GM23248 (cell line): Measurements from ENCODE around the gene RABL6. TPM values are rescaled to one million over a fixed set of nuclear protein-coding genes. Genes with fewer than 3 reads are reported as not detected.

Source experiments
- DNase-seq: peaks from one replicate; pipeline ENCODE4 v3.0.0-alpha.2; 2015
- H2AFZ ChIP-seq: fragments of 200-600 bp; sonication (generic); 2 replicates; pipeline ENCODE4 v1.6.1; 2016; ENCODE audit warnings: antibody characterized with exemption
- H3F3A ChIP-seq: fragments of 200-600 bp; sonication (generic); 2 replicates; pipeline ENCODE4 v1.6.1; 2016; ENCODE audit warnings: mild to moderate bottlenecking, antibody characterized with exemption, mixed run types; ENCODE audit not compliant: insufficient read depth
- H3K27ac ChIP-seq: fragments of 200-600 bp; sonication (generic); 2 replicates; pipeline ENCODE4 v1.5.1; 2016; ENCODE audit warnings: mild to moderate bottlenecking
- H3K27me3 ChIP-seq: fragments of 200-600 bp; sonication (generic); replicated peaks from 2 replicates; pipeline ENCODE4 v1.6.1; 2016; ENCODE audit warnings: mild to moderate bottlenecking; ENCODE audit not compliant: insufficient read depth
- H3K36me3 ChIP-seq: fragments of 200-600 bp; sonication (generic); 2 replicates; pipeline ENCODE4 v1.6.1; 2016; ENCODE audit warnings: low read depth, mild to moderate bottlenecking
- H3K4me1 ChIP-seq: fragments of 200-600 bp; sonication (generic); 2 replicates; pipeline ENCODE4 v1.6.1; 2016; ENCODE audit warnings: mild to moderate bottlenecking; ENCODE audit not compliant: insufficient read depth
- H3K4me2 ChIP-seq: fragments of 200-600 bp; sonication (generic); one replicate; pipeline ENCODE4 v1.6.1; 2016; ENCODE audit warnings: mild to moderate bottlenecking; ENCODE audit not compliant: unreplicated experiment
- H3K4me3 ChIP-seq: fragments of 200-600 bp; sonication (generic); 2 replicates; pipeline ENCODE4 v1.5.1; 2016; ENCODE audit warnings: mild to moderate bottlenecking
- H3K79me2 ChIP-seq: fragments of 200-600 bp; sonication (generic); 2 replicates; pipeline ENCODE4 v1.6.1; 2016; ENCODE audit warnings: mild to moderate bottlenecking; ENCODE audit not compliant: insufficient read depth
- H3K9ac ChIP-seq: fragments of 200-600 bp; sonication (generic); 2 replicates; pipeline ENCODE4 v1.6.1; 2016; ENCODE audit warnings: mild to moderate bottlenecking
- H3K9me2 ChIP-seq: fragments of 200-600 bp; sonication (generic); 2 replicates; pipeline ENCODE4 v1.6.1; 2016; ENCODE audit warnings: mixed run types, mild to moderate bottlenecking, moderate library complexity; ENCODE audit not compliant: insufficient read depth
- H3K9me3 ChIP-seq: fragments of 200-600 bp; sonication (generic); one replicate; pipeline ENCODE4 v1.6.1; 2017; ENCODE audit warnings: low read depth
- H4K20me1 ChIP-seq: fragments of 200-600 bp; sonication (generic); 2 replicates; pipeline ENCODE4 v1.6.0; 2016; ENCODE audit not compliant: insufficient read depth
- EZH2 ChIP-seq: fragments of 200-600 bp; sonication (generic); IDR thresholded peaks from 2 replicates; pipeline ENCODE4 v1.6.1; 2018; ENCODE audit warnings: antibody characterized with exemption, mild to moderate bottlenecking; ENCODE audit not compliant: insufficient read depth, poor library complexity, severe bottlenecking
- EZH2phosphoT487 ChIP-seq: fragments of 200-600 bp; sonication (generic); IDR thresholded peaks from 2 replicates; pipeline ENCODE4 v1.6.1; 2018; ENCODE audit warnings: antibody characterized with exemption, moderate library complexity, mild to moderate bottlenecking, low read depth; ENCODE audit not compliant: insufficient read depth
- WGBS, 2 experiments: methylation state at CpG; one replicate each; pipeline ENCODE4 v1.1.6; 2015 to 2017; ENCODE audit warnings: low lambda C conversion rate in 2 of 2, low coverage in 1 of 2; ENCODE audit errors: missing lambda C conversion rate in 2 of 2; 5-methylcytosine and 5-hydroxymethylcytosine counted together
- in situ Hi-C: fragments of 300-500 bp; cut with MboI; formaldehyde crosslinking; loops from 2 replicates; pipeline ENCODE4 v1.15.0; 2020
- polyA plus RNA-seq: library from polyadenylated mRNA; unstranded; fragments of >200 nt; fragmentation: Nextera tagmentation; extraction: Ambion mirVana; gene quantifications from 2 replicates; pipeline ENCODE4 v1.2.1, GENCODE V29; 2016
- total RNA-seq: library from RNA; depleted of rRNA; stranded (reverse); fragments of >200 nt; shearing (Covaris generic); gene quantifications from 2 replicates; pipeline ENCODE4 v1.2.3, GENCODE V29; 2014

RABL6 gene
- total and polyA plus RNA-seq, 2 experiments from 2014 or later = 22.0 to 81.1 TPM

DNA sequence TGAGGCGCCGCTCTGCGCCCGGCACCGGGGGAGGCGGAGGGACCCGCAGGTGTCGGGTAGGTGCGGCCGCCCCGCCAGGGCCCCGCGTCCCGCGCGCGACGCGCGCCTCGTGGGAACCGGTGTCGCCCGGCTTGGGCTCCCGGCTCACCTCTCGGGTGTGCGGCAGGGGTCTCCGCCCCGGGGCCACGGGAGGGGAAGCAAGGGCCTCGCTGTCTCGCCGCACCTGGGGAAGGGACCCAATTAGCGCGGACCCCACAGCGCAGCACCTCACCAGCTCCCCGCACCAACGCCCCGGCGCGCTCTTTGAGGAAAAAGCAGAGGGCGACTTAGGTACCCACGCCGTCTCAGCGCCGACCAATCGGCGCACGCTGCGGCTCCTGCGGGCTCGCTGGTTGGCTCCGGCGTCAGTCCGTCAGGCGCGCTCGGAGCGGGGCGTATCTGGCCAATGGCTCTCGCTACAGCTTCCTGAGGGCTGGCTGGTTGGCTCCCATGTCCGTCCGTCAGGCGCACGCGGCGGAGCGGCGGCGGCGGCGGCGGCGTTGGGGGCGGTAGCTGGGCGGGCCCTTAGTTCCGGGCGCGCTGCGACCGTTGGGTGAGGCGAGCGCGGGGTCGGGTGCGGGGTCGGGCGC lies 78.3 kb downstream of the RABL6 start, which contains the start of gene TRAF2:
TRAF2 (plus strand) TSS at position 567 of the 629 bp plus-strand sequence. CDS start 12,225 bp downstream, outside the sequence.
- peak within 1 kb of the TSS; percentile 85 for H3K9ac ChIP-seq
- peaks cover 10% of the 10 kb centered on the region for H3K4me1 ChIP-seq
- in situ Hi-C loops = no loop called here
- peak within 1 kb of the TSS; percentile 42 for H3K27ac ChIP-seq
- H3F3A ChIP-seq = 0 out of 2 replicates have a peak, but pooled peaks cover 9% of the 10 kb centered on the region
- H3K9me2 ChIP-seq = no peaks in the 10 kb centered on the region
- 2% methylated on average over 54 to 62 of the region's 88 CpGs for WGBS, 2 experiments
- H3K36me3 ChIP-seq = no peaks in the 10 kb centered on the region
- TF ChIP-seq EZH2phosphoT487 = no peak
- peak within 1 kb of the TSS; percentile 94 for H3K4me2 ChIP-seq
- H2AFZ ChIP-seq = peak within 1 kb of the TSS; percentile 93
- H3K9me3 ChIP-seq = no peaks in the 10 kb centered on the region
- H3K4me3 ChIP-seq = peak within 1 kb of the TSS; percentile 89
- H3K27me3 ChIP-seq = no peaks in the 10 kb centered on the region
- DNase-seq = peak; percentile 99
- H4K20me1 ChIP-seq = no peaks in the 10 kb centered on the region
- H3K79me2 ChIP-seq = peaks cover 44% of the 10 kb centered on the region

DNA sequence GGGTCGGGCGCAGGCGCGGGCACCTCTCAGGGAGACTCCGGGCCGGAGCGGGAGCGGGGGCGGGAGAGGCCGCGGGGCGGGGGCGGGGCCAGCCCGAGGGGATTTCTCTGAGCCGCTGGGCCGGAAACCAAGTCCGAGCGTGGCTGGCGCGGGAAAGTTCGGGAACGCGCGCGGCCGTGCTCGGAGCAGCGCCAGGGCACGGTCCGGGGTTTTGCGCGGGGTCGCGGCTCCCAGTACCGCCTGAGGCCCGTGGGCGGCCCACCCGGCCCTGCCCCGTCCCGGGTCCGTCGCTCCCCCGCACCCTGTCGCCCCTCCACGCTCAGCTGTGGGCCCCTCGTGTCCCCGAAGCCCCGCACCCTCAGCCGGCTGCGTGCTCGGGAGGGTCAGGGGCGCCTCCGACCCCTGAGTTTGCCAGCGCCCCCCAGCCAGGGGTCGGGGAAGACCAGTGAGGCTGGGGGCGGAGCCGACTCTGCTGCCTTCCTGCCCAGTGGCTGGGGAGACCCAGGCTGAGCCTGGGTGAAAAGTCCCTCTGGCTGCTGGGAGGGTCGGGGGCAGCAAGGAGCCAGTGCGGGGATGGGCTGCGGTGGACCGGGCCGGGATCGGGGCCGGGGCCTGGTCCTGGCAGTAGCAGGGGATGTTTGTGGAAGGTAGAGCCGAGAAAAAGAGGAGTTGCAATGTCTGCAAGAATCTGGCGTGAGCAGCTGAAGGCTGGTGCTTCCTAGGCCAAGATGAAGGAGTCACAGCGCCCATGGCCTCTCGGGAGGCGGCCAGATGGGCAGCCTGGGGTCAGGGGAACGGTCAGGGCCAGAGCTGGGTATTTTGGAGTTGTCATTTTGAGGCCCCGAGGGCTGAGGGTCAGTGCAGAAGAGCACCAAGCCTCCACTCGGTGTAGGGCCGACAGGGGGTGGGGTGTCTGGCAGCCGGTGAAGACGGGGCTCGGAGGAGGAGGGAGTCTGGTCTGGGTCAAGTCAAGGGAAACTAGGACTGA lies 79.2 kb downstream of the RABL6 start:
- DNase-seq = peak; percentile 66
- in situ Hi-C loops = no loop called here
- 2 to 3% methylated on average over 37 to 60 of the region's 76 CpGs for WGBS, 2 experiments

DNA sequence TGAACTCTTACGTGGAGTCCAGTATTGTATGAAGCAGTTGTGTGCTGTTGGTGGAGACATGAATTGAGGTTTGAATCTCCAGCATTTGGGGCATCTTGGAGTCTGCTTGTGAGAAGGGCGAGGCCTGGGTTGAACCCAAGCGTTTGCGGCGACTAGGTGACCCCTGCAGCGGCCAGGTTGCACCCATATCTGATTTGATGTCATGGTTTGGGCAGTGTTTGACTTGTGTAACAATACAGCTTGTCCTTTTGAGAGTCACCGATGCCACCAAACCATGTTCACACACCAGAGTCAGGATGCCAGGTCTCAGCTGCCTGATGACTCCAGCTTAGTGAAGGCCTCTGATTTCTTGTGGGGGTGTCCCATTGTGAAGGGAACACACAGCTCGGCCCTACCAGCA lies 80.7 kb downstream of the RABL6 start:
- H4K20me1 ChIP-seq = no peaks in the 10 kb centered on the region
- H3F3A ChIP-seq = 0 out of 2 replicates have a peak, but pooled peaks cover 2% of the 10 kb centered on the region
- H3K4me1 ChIP-seq = no peaks in the 10 kb centered on the region
- no peak overlapping the region for H3K9ac ChIP-seq
- TF ChIP-seq EZH2 = no peak
- no peak for TF ChIP-seq EZH2phosphoT487
- H3K4me3 ChIP-seq = no peak overlapping the region
- WGBS, 2 experiments = 92 to 94% methylated on average over 8 of the region's 8 CpGs
- in situ Hi-C loops = no loop called here
- H3K79me2 ChIP-seq = peaks cover 68% of the 10 kb centered on the region
- DNase-seq = no peak
- H2AFZ ChIP-seq = no peak overlapping the region
- H3K9me3 ChIP-seq = no peaks in the 10 kb centered on the region
- H3K27ac ChIP-seq = no peak overlapping the region
- no peaks in the 10 kb centered on the region for H3K9me2 ChIP-seq
- H3K36me3 ChIP-seq = no peaks in the 10 kb centered on the region
- no peak overlapping the region for H3K4me2 ChIP-seq
- H3K27me3 ChIP-seq = no peaks in the 10 kb centered on the region

More for the DNA sequence above, 79.2 kb downstream of the RABL6 start:
- H2AFZ ChIP-seq = peak overlapping the region; percentile 70
- no peaks in the 10 kb centered on the region for H4K20me1 ChIP-seq
- H3K79me2 ChIP-seq = peaks cover 53% of the 10 kb centered on the region
- peak overlapping the region; percentile 89 for H3K4me3 ChIP-seq
- no peaks in the 10 kb centered on the region for H3K9me2 ChIP-seq
- peak overlapping the region; percentile 94 for H3K4me2 ChIP-seq
- 0 out of 2 replicates have a peak, but pooled peaks cover 9% of the 10 kb centered on the region for H3F3A ChIP-seq
- no peak for TF ChIP-seq EZH2phosphoT487
- no peak for TF ChIP-seq EZH2
- peak overlapping the region; percentile 85 for H3K9ac ChIP-seq
- no peaks in the 10 kb centered on the region for H3K27me3 ChIP-seq
- peak overlapping the region; percentile 42 for H3K27ac ChIP-seq
- peaks cover 10% of the 10 kb centered on the region for H3K4me1 ChIP-seq
- no peaks in the 10 kb centered on the region for H3K9me3 ChIP-seq
- no peaks in the 10 kb centered on the region for H3K36me3 ChIP-seq

GRCh38 chr9:136889858-136890257 lies 82.1 kb downstream of the RABL6 start:
- H3K4me3 ChIP-seq = no peak overlapping the region
- in situ Hi-C loops = no loop called here
- H3F3A ChIP-seq = no peaks in the 10 kb centered on the region
- no peak overlapping the region for H3K27ac ChIP-seq
- H3K4me1 ChIP-seq = no peaks in the 10 kb centered on the region
- 91 to 93% methylated on average over 17 to 42 of the region's 42 CpGs for WGBS, 2 experiments
- H2AFZ ChIP-seq = no peak overlapping the region
- TF ChIP-seq EZH2phosphoT487 = no peak
- TF ChIP-seq EZH2 = no peak
- no peak overlapping the region for H3K9ac ChIP-seq
- H3K4me2 ChIP-seq = no peak overlapping the region
- H3K79me2 ChIP-seq = peaks cover 82% of the 10 kb centered on the region
- no peaks in the 10 kb centered on the region for H3K36me3 ChIP-seq
- no peaks in the 10 kb centered on the region for H3K9me2 ChIP-seq
- H4K20me1 ChIP-seq = no peaks in the 10 kb centered on the region
- no peak for DNase-seq
- H3K27me3 ChIP-seq = no peaks in the 10 kb centered on the region
- H3K9me3 ChIP-seq = no peaks in the 10 kb centered on the region
